GM18868 (cell line): ENCODE data around the gene P2RY10.
"Not testable (repeated sequence)": the region's sequence is repeated elsewhere in the genome, so short reads cannot be mapped to it uniquely, and the experiment has no call there.

Experiments
- ATAC-seq: cut with Tn5 transposase; IDR thresholded peaks from one replicate; pipeline ENCODE4 v1.9.1; 2021; ENCODE audit warnings: mild to moderate bottlenecking, moderate library complexity; ENCODE audit not compliant: unreplicated experiment

The P2RY10 gene, protein sequence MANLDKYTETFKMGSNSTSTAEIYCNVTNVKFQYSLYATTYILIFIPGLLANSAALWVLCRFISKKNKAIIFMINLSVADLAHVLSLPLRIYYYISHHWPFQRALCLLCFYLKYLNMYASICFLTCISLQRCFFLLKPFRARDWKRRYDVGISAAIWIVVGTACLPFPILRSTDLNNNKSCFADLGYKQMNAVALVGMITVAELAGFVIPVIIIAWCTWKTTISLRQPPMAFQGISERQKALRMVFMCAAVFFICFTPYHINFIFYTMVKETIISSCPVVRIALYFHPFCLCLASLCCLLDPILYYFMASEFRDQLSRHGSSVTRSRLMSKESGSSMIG

DNA sequence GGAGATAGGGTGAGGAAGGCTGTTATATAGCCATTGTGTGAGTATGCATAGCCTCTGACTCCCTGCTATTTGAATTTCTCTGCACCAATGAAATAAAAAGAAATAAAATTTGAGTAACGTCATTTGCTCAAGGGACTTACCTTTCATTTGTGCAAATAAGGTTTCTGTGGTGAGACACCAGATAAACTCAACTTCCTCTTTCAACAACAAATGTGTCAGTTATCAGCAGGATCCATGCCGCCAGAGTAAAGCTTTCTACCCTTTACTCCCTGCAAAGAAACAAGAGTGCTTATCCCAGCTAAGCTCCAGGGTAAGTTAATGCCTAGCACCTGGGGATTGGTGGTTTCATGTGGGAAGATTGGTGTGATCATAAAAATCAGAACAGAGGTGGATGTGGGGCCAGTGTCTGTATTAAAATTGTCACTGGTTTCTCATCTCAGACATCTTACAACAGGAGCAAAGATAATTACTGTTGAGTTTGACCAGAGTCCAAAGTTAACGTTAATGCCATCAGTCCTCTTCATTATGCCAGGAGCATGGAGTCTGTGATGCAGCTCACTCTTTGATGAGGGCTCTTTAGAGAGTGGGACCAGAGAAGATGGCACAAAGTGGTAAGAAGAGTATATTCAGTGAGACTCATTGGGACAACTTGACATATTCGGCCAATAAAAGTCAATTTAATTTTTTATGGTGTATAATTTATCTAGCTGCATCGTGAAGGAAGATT, at the start of gene P2RY10:
P2RY10 (plus strand) TSS at position 206 of the 727 bp plus-strand sequence. CDS start 15,130 bp downstream, outside the sequence.
- ATAC-seq: peak; percentile 71

GRCh38 chrX:78922754-78923153, 22.4 kb upstream of the P2RY10 start:
- ATAC-seq: no peak

DNA sequence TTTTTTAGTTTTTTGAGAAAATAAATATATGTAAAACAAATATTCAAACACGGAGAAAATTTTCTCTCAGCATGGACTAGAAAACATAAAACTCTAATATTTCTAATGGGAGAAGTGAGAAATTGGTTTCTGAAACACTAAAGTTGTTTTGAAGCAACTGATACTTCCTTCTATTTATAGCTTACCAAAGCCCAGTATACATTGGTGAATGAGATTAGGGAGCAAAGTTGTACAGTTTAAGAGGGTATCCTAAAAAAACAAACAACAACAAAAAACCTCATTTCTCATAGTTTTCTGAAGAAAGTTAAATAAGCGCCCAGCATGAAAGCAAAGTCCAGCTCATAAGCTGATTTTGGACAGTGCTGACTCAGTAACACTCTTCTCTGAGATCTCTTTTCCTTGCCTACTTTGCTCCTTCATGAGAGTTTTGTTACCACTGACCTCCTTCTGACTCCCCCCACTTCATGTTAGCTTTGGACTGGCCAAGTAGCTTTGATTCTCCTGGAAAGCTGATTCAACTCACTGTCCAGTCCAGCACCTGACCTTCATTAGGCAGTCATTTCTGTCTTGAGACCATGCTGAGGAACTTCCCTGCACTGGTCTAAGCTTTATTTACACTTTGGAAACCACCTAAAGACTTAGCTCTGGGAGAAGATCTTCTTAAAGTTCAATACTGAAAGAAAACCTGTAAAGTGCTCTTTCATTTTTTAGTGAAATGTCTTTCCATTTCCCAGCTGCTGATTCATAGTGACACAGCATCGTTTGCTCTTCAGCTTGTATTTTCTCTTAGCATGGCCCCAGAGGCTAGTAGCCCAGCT, 21.8 kb upstream of the P2RY10 start:
- ATAC-seq: peak; percentile 93

GRCh38 chrX:78931814-78932213, 13.4 kb upstream of the P2RY10 start:
- no peak for ATAC-seq

DNA sequence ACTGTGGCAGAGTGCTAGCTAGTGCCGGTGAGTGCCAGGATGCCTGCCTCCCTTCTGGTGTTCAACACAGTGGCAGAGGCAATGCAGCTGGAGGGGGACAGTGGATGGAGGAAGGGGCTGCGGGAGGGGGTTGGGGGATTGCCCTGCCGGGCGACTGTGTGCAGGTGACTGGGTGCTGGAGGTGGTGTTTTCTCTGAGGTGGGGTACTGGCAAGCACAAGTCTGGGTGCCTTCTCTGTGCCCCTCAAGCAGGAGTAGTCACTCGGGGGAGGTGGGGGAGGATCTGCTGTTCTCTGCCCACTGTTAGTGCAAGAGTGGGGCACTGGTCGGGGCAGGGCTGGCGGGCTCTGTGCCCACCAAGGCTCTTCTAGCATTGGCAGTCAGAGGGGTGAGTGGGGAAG, 10.3 kb upstream of the P2RY10 start:
- no peak for ATAC-seq

DNA sequence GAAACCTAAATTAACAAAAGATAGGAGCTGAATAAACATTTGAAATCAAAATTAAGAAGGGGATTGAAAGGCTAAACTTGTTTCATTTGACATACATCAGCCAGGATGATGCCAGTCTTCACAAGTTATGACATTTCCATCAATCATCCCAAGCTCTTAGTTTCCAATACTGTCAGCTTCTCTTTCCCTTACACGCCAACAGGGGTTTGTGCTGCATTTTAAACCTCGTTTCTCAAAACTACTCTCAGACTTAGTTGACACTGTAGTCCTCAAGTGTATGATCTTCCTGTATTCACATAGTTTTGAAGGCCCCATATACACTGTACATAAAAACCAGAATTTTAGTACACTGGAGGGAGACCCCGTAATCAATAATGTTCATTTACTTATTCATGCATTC, 840 bp upstream of the P2RY10 start:
- ATAC-seq: no peak

DNA sequence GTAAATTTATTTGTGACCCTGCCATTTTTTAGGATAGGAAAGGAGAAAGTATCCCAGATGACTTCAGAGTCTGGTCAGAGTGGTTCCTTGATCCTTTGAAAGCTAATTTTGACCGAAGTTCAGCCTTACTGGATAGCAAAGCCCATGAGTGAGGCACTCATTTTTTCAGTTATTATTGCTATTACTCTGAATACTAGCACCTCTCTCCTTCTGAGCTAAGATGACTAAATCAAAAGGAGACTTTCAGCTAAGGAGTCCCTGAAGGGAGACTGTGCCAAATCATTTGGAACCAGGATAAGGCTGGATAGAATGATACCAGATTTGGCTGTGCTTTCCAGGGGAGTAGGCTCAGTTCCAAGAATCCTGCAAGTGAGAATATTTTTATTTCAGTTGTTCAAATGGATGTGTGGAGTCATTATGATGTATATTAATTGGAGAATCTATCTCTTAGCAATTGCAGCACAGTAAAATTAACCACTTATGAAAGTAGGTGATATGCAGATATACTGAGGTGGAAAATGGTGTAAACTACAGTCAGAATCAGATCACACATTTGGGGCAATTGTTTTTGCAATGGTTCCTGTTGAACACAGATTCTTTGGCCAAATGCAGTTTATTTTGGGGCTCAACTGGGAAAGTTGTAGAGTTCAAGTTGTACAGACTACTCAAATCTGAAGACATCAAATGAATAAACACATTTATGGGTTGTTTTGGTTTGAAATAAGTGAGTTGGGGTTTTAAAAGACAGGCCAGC, 1.2 kb downstream of the P2RY10 start:
- ATAC-seq: no peak

DNA sequence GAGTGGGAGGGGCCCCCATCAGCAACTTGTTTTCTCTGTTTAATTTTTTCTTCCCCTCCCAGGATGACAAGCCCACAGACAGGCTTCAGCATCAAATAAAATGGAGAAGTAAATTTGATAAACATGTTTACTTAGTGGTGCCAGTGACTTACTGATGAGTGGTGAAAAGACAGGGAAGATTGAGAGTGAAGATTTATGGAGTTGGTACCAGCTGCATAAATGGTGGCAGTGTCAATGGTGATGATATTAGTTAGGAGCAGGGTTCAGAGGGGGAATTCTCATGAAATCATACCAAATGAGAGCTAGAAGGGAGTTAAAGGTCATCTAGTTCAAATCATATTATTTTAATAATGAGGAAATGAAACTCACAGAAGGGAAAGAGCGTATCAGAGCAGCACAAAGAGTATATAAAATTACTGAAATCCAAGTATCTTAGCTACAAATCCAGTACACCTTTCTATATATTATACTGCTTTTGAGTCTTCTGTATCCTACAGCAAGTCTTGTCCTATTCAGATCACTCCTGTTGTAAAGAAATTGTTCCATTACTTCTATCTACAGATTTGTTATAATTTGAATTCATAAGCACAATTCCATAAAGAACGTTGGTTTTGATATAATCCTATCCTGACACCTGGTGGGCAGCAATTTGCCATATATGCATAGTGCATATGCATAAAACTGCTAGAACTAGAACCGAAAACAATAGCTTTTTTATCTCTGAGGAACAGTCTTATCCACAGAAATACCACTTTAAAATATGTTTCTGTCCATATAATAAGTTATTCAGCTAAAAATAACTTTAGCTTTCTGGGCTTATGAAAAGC, 5.0 kb downstream of the P2RY10 start:
- ATAC-seq: peak; percentile 37

DNA sequence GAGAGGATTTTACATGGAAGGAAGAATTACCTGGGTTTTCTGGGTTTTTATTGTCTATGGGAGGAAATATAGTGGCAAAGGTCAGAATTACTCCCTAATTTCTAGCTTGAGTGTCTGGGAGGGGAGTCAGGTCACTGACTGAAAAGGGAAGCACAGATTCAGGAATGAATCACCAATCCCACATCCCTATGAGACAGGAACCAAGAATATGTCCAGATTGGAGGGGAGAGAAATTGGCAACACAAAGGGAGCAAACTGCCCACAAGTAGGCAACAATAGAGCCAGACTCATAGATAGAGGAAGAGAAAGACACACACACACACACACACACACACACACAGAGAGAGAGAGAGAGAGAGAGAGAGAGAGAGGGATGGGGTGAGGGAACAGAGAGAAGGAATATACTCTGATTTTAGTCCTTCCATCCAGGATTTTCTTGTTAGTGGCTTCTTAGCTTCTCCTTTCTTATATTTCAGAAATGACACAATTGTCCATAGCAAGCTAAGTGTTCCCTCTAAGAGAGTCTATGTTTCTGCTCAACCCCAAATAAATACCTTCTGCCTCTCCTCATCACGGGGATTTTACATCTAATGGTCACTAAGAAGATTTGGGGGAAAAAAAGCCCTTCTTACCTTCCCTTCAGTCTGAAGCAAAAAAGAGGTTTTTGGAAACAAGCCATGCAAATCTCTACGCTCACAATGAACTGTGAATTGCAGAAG, 12.0 kb downstream of the P2RY10 start:
- ATAC-seq: peak; percentile 2

GRCh38 chrX:78957768-78958130, 12.6 kb downstream of the P2RY10 start:
- peak; percentile 89 for ATAC-seq

GRCh38 chrX:78958419-78959116, 13.4 kb downstream of the P2RY10 start:
- ATAC-seq: no peak

DNA sequence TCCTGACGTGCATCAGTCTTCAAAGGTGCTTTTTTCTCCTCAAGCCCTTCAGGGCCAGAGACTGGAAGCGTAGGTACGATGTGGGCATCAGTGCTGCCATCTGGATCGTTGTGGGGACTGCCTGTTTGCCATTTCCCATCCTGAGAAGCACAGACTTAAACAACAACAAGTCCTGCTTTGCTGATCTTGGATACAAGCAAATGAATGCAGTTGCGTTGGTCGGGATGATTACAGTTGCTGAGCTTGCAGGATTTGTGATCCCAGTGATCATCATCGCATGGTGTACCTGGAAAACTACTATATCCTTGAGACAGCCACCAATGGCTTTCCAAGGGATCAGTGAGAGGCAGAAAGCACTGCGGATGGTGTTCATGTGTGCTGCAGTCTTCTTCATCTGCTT, 15.7 kb downstream of the P2RY10 start:
- no peak for ATAC-seq

DNA sequence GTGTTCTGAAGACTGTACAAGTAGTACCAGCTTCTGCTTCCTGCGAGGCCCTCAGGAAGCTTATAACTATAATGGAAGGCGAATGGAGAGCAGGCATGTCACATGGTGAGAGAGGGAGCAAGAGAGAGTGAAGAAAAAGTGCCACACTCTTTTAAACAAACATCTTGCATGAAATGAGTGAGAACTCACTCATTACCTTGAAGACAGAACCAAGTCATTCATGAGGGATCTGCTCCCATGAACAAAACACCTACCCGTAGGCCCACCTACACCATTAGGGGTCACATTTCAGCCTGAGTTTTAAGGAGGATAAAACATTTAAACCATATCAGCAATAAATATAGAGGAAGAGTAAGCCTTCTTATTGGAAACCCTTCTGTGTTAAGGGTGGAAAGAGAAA, 19.4 kb downstream of the P2RY10 start:
- ATAC-seq: no peak

GRCh38 chrX:78979789-78980464, 34.7 kb downstream of the P2RY10 start:
- ATAC-seq: peak; percentile 98

DNA sequence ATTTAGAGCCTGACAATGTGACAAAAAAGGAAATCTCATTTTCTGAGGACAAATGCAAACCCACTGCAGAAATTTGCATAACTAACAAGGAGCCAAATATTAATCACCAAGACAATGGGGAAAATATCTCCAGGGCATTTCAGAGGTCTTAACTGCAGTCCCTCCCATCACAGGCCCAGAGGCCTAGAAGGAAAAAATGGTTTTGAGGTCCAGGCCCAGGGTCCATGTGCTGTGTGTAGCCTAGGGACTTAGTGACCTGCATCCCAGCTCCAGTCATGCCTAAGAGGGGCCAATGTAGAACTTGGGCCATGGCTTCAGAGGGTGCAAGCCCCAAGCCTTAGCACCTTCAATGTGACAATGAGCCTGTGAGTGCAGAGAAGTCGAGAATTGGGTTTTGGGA, 44.2 kb downstream of the P2RY10 start:
- no peak for ATAC-seq

DNA sequence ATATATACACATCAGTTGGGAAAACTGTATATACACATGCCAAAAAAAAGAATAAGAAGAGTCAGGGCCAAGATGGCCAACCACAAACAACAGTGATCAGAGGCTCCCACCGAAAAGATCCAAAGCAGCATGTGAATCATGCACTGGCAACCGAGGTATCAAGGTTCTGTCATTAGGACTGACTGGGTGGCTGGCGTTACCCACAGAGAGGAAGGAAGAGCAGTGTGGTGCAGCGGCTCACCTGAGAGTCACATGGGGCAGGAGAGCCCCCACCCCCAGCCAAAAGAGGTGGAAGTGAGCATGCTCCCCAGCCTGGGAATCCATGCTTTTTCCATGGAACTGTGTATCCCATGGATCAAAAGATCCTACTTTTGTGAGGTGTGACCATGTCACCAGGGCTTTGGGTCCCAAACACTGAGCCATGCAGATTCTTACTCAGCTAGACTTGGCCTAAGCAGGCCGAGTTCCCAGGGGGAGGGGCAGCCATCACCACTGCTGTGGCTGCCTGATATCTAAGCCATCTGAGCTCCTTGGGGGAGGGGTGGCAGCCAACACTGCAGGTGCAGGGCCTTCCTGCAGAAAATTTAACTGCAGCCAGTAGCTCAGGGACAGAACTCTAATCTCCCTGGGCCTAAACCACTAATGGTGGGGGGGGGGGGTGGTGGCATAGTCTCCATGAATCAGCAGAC, 52.8 kb downstream of the P2RY10 start:
- ATAC-seq: no peak

- not testable (repeated sequence) for ATAC-seq
Observed at GRCh38 chrX:79007540-79007939, 62.3 kb downstream of the P2RY10 start.
